MM.1S (cell line): ENCODE measurements around the gene PRKRIP1.
"Not testable (repeated sequence)": the region's sequence is repeated elsewhere in the genome, so short reads cannot be mapped to it uniquely, and the experiment has no call there.

Experiments
- DNase-seq: peaks from one replicate; pipeline ENCODE4 v3.0.0-alpha.2; 2015
- H2AFZ ChIP-seq: fragments of 300-600 bp; sonication (generic); 2 replicates; pipeline ENCODE4 v1.6.0; 2016; ENCODE audit warnings: antibody characterized with exemption, low read length
- H3F3A ChIP-seq: fragments of 300-600 bp; sonication (generic); 2 replicates; pipeline ENCODE4 v1.6.1; 2016; ENCODE audit warnings: mild to moderate bottlenecking, antibody characterized with exemption, low read length, moderate library complexity, mixed read lengths; ENCODE audit not compliant: insufficient read depth
- H3K27ac ChIP-seq: fragments of 300-600 bp; sonication (generic); 2 replicates; pipeline ENCODE4 v1.5.1; 2016; ENCODE audit warnings: mild to moderate bottlenecking, low read length
- H3K27me3 ChIP-seq: fragments of 300-600 bp; sonication (generic); replicated peaks from 2 replicates; pipeline ENCODE4 v1.6.0; 2016; ENCODE audit warnings: low read length; ENCODE audit not compliant: insufficient read depth
- H3K36me3 ChIP-seq: fragments of 300-600 bp; sonication (generic); replicated peaks from 2 replicates; pipeline ENCODE4 v1.6.1; 2016; ENCODE audit warnings: mild to moderate bottlenecking, low read length, mixed read lengths; ENCODE audit not compliant: insufficient read depth
- H3K4me1 ChIP-seq: fragments of 300-600 bp; sonication (generic); 2 replicates; pipeline ENCODE4 v1.6.1; 2016; ENCODE audit warnings: low read length, mixed read lengths
- H3K4me2 ChIP-seq: fragments of 300-600 bp; sonication (generic); 2 replicates; pipeline ENCODE4 v1.6.0; 2016; ENCODE audit warnings: low read depth, low read length
- H3K4me3 ChIP-seq: fragments of 300-600 bp; sonication (generic); 2 replicates; pipeline ENCODE4 v1.5.1; 2016; ENCODE audit warnings: low read length, mixed read lengths
- H3K79me2 ChIP-seq: fragments of 300-600 bp; sonication (generic); 2 replicates; pipeline ENCODE4 v1.6.1; 2016; ENCODE audit warnings: mixed run types, low read length, mixed read lengths
- H3K9ac ChIP-seq: fragments of 300-600 bp; sonication (generic); 2 replicates; pipeline ENCODE4 v1.6.1; 2016; ENCODE audit warnings: low read length, mixed read lengths
- H3K9me2 ChIP-seq: fragments of 300-600 bp; sonication (generic); replicated peaks from 2 replicates; pipeline ENCODE4 v1.6.1; 2016; ENCODE audit warnings: mild to moderate bottlenecking, low read length, mixed read lengths; ENCODE audit not compliant: insufficient read depth
- H3K9me3 ChIP-seq: fragments of 300-600 bp; sonication (generic); replicated peaks from 2 replicates; pipeline ENCODE4 v1.6.1; 2016; ENCODE audit warnings: mild to moderate bottlenecking, low read length, mixed read lengths; ENCODE audit not compliant: insufficient read depth
- H4K20me1 ChIP-seq: fragments of 300-600 bp; sonication (generic); 2 replicates; pipeline ENCODE4 v1.6.1; 2016; ENCODE audit warnings: mild to moderate bottlenecking, low read length, moderate library complexity, mixed read lengths; ENCODE audit not compliant: insufficient read depth
- CTCF ChIP-seq: fragments of 300-600 bp; sonication (generic); IDR thresholded peaks from 2 replicates; pipeline ENCODE4 v1.5.1; 2016; ENCODE audit warnings: antibody characterized with exemption, low read length, mixed read lengths
- EZH2 ChIP-seq: fragments of 300-600 bp; sonication (generic); optimal IDR thresholded peaks from 2 replicates; pipeline ENCODE3; 2017; ENCODE audit warnings: low read depth, mild to moderate bottlenecking, antibody characterized with exemption, low read length, mixed read lengths
- EZH2phosphoT487 ChIP-seq: fragments of 300-600 bp; sonication (generic); IDR thresholded peaks from 2 replicates; pipeline ENCODE4 v1.6.1; 2018; ENCODE audit warnings: antibody characterized with exemption, low read length

PRKRIP1 gene

GRCh38 chr7:102365390-102365789 is 30.8 kb upstream of the PRKRIP1 start:
- H3K4me1 ChIP-seq, H3F3A ChIP-seq, H3K9me3 ChIP-seq, H3K9ac ChIP-seq, H3K4me2 ChIP-seq, DNase-seq, H3K36me3 ChIP-seq, H3K9me2 ChIP-seq, H2AFZ ChIP-seq, H4K20me1 ChIP-seq, H3K4me3 ChIP-seq, H3K27me3 ChIP-seq, H3K27ac ChIP-seq: not testable (repeated sequence)
- peaks cover 39% of the 10 kb centered on the region for H3K79me2 ChIP-seq

GRCh38 chr7:102370038-102370437 is 26.1 kb upstream of the PRKRIP1 start:
- not testable (repeated sequence) for H2AFZ ChIP-seq, H3F3A ChIP-seq, H3K9ac ChIP-seq, DNase-seq, H3K9me2 ChIP-seq, H3K27ac ChIP-seq, H4K20me1 ChIP-seq, H3K27me3 ChIP-seq, H3K4me1 ChIP-seq, H3K9me3 ChIP-seq, H3K4me3 ChIP-seq, H3K4me2 ChIP-seq, H3K36me3 ChIP-seq
- H3K79me2 ChIP-seq = peaks cover 54% of the 10 kb centered on the region

- not testable (repeated sequence) for H3K4me2 ChIP-seq, H3K9ac ChIP-seq, H3K4me3 ChIP-seq, DNase-seq, H3K27me3 ChIP-seq, H3K9me3 ChIP-seq, H3K27ac ChIP-seq, H2AFZ ChIP-seq, H3K4me1 ChIP-seq, H4K20me1 ChIP-seq, H3K36me3 ChIP-seq, H3F3A ChIP-seq, H3K9me2 ChIP-seq
- H3K79me2 ChIP-seq = peaks cover 46% of the 10 kb centered on the region
Observed at GRCh38 chr7:102372796-102373195, 23.4 kb upstream of the PRKRIP1 start.

- peaks cover 7% of the 10 kb centered on the region; the same call in 1 of the 2 replicates for H3K36me3 ChIP-seq
- no peak for DNase-seq
- H2AFZ ChIP-seq = no peak overlapping the region
- H3K27ac ChIP-seq = no peak overlapping the region
- H3F3A ChIP-seq = no peaks in the 10 kb centered on the region
- H3K27me3 ChIP-seq = no peaks in the 10 kb centered on the region
- H3K79me2 ChIP-seq = peaks cover 25% of the 10 kb centered on the region
- no peak overlapping the region for H3K9ac ChIP-seq
- H3K4me3 ChIP-seq = no peak overlapping the region
- no peaks in the 10 kb centered on the region for H3K4me1 ChIP-seq
- H4K20me1 ChIP-seq = no peaks in the 10 kb centered on the region
- H3K9me2 ChIP-seq = no peaks in the 10 kb centered on the region
- H3K4me2 ChIP-seq = no peak overlapping the region
- no peaks in the 10 kb centered on the region for H3K9me3 ChIP-seq
- TF ChIP-seq EZH2phosphoT487 = no peak
- no peak for TF ChIP-seq EZH2
- no peak for TF ChIP-seq CTCF
Observed at GRCh38 chr7:102376964-102377466, 19.1 kb upstream of the PRKRIP1 start.

GRCh38 chr7:102380837-102381236 is 15.3 kb upstream of the PRKRIP1 start:
- not testable (repeated sequence) for H3K27ac ChIP-seq, H3K9me2 ChIP-seq, H3K4me3 ChIP-seq, H2AFZ ChIP-seq, DNase-seq, H3K4me2 ChIP-seq, H3K9ac ChIP-seq, H4K20me1 ChIP-seq, H3K79me2 ChIP-seq, H3K36me3 ChIP-seq, H3K27me3 ChIP-seq, H3F3A ChIP-seq, H3K9me3 ChIP-seq, H3K4me1 ChIP-seq

- H2AFZ ChIP-seq, H3K9ac ChIP-seq, H3K27me3 ChIP-seq, H3K9me3 ChIP-seq, H3K4me1 ChIP-seq, DNase-seq, H3K27ac ChIP-seq, H3K4me2 ChIP-seq, H3F3A ChIP-seq, H3K79me2 ChIP-seq, H4K20me1 ChIP-seq, H3K4me3 ChIP-seq, H3K9me2 ChIP-seq, H3K36me3 ChIP-seq: not testable (repeated sequence)
Observed at GRCh38 chr7:102381696-102382425, 14.3 kb upstream of the PRKRIP1 start.
